GM12878 (cell line): ENCODE results near the gene HNRNPR. TPM values are rescaled to one million over a fixed set of nuclear protein-coding genes. Genes with fewer than 3 reads are reported as not detected.

ENCODE experiments used
- ATAC-seq: fragments of 200-7000 bp; cut with Tn5 transposase; 3 replicates; pipeline ENCODE4 v1.9.1; 2020; ENCODE audit warnings: mild to moderate bottlenecking, moderate library complexity
- BruUV-seq: library from RNA; stranded (reverse); fragments of 400-500 nt; replicated peaks from 2 replicates; lab custom pipeline; 2021; lab: Mats Ljungman, UMichigan
- CTCF ChIA-PET: fragments of 300-600 bp; sonication (Branson Sonifier 250); formaldehyde crosslinking; extraction: SDS; loops from one replicate; lab custom pipeline; 2021; ENCODE audit warnings: inconsistent platforms; lab: Yijun Ruan, JAX
- POLR2A ChIA-PET: fragments of 350-600 bp; formaldehyde crosslinking; extraction: SDS; loops from one replicate; lab custom pipeline; 2021; ENCODE audit warnings: inconsistent platforms; lab: Charles Lee
- RAD21 ChIA-PET: fragments of 300-600 bp; sonication (Branson Sonifier 250); formaldehyde crosslinking; loops from one replicate; lab custom pipeline; 2023; ENCODE audit warnings: antibody characterized with exemption; ENCODE audit not compliant: unreplicated experiment; lab: Charles Lee
- SMC1A ChIA-PET: fragments of 300-600 bp; sonication (Branson Sonifier 250); formaldehyde crosslinking; loops from one replicate; lab custom pipeline; 2023; ENCODE audit not compliant: unreplicated experiment, uncharacterized antibody; lab: Charles Lee
- DNase-seq: peaks from one replicate; pipeline ENCODE4 v3.0.0-alpha.2; 2011; ENCODE audit warnings: low read depth, low spot score
- FAIRE-seq: peaks from 3 replicates; lab custom pipeline; 2011; peaks lifted over from hg19 to GRCh38; lab: Jason Lieb, UNC
- H2AFZ ChIP-seq: 2 replicates; pipeline ENCODE4 v1.6.0; 2011; ENCODE audit warnings: low read depth, low read length, control low read depth; ENCODE audit not compliant: control insufficient read depth
- H3K27ac ChIP-seq: 2 replicates; pipeline ENCODE4 v1.5.1; 2011; ENCODE audit warnings: control low read depth; ENCODE audit not compliant: control insufficient read depth, insufficient read depth
- H3K27me3 ChIP-seq, 2 experiments: replicated peaks in 1 of 2; 2 replicates each; pipeline versions ENCODE4 v1.6.0 to v1.6.1; 2011; ENCODE audit warnings: low read length in 1 of 2; ENCODE audit not compliant: control insufficient read depth in 2 of 2, insufficient read depth in 2 of 2
- H3K36me3 ChIP-seq, 2 experiments: 2 replicates each; pipeline ENCODE4 v1.5.1; 2011; ENCODE audit warnings: low read length in 1 of 2; ENCODE audit not compliant: control insufficient read depth in 2 of 2, insufficient read depth in 2 of 2
- H3K4me1 ChIP-seq: 2 replicates; pipeline ENCODE4 v1.6.1; 2011; ENCODE audit warnings: mild to moderate bottlenecking, low read length, moderate library complexity, mixed read lengths; ENCODE audit not compliant: control insufficient read depth, insufficient read depth
- H3K4me2 ChIP-seq: 2 replicates; pipeline ENCODE4 v1.6.0; 2011; ENCODE audit warnings: control low read depth; ENCODE audit not compliant: control insufficient read depth, insufficient read depth
- H3K4me3 ChIP-seq: fragments of 200-600 bp; sonication (generic); 2 replicates; pipeline ENCODE4 v1.5.1; 2016
- H3K79me2 ChIP-seq: 2 replicates; pipeline ENCODE4 v1.6.0; 2011; ENCODE audit warnings: low read length; ENCODE audit not compliant: control insufficient read depth, insufficient read depth
- H3K9ac ChIP-seq: 2 replicates; pipeline ENCODE4 v1.8.0; 2011; ENCODE audit warnings: low read length, control low read depth, mixed read lengths; ENCODE audit not compliant: control insufficient read depth, insufficient read depth
- H3K9me3 ChIP-seq: replicated peaks from 3 replicates; pipeline ENCODE4 v1.5.1; 2011; ENCODE audit warnings: mild to moderate bottlenecking, low read length; ENCODE audit not compliant: control insufficient read depth, insufficient read depth
- H4K20me1 ChIP-seq: 2 replicates; pipeline ENCODE4 v1.6.0; 2011; ENCODE audit not compliant: control insufficient read depth, insufficient read depth
- ELK1 ChIP-seq: IDR thresholded peaks from 2 replicates; pipeline ENCODE4 v1.6.1; 2012; ENCODE audit warnings: low read depth, low read length, improper control_type of control experiment
- LARP7 ChIP-seq: fragments of 450-650 bp; IDR thresholded peaks from 2 replicates; pipeline ENCODE4 v1.6.1; 2017; ENCODE audit warnings: mild to moderate bottlenecking
- NFXL1 ChIP-seq: fragments of 450-650 bp; IDR thresholded peaks from 2 replicates; pipeline ENCODE4 v1.6.1; 2017; ENCODE audit warnings: antibody characterized with exemption, mild to moderate bottlenecking, borderline replicate concordance
- NFYA ChIP-seq: IDR thresholded peaks from 2 replicates; pipeline ENCODE4 v1.6.1; 2011; ENCODE audit warnings: low read depth, mild to moderate bottlenecking, low read length, improper control_type of control experiment, borderline replicate concordance
- RAD21 ChIP-seq: IDR thresholded peaks from 2 replicates; pipeline ENCODE4 v1.6.1; 2011; ENCODE audit warnings: mild to moderate bottlenecking, low read depth, low read length, moderate library complexity; ENCODE audit not compliant: insufficient read depth
- REST ChIP-seq: IDR thresholded peaks from 2 replicates; pipeline ENCODE4 v1.6.1; 2012; ENCODE audit warnings: mild to moderate bottlenecking, low read depth, low read length
- ZNF207 ChIP-seq: fragments of 450-650 bp; IDR thresholded peaks from 2 replicates; pipeline ENCODE4 v1.6.1; 2014; ENCODE audit warnings: antibody characterized with exemption, mild to moderate bottlenecking, borderline replicate concordance
- WGBS: methylation state at CpG from one replicate; pipeline ENCODE4 v1.1.6; 2016; ENCODE audit warnings: low lambda C conversion rate; ENCODE audit not compliant: insufficient replicate concordance, insufficient coverage; ENCODE audit errors: missing lambda C conversion rate; 5-methylcytosine and 5-hydroxymethylcytosine counted together
- in situ Hi-C: fragments of 300-500 bp; cut with MboI; formaldehyde crosslinking; loops from 9 replicates; pipeline ENCODE4 v1.14.3; 2018; ENCODE audit warnings: mixed read lengths
- intact Hi-C: fragments of 100-400 bp; cut with micrococcal nuclease; formaldehyde crosslinking; loops from one replicate; pipeline ENCODE4 v1.14.2; 2022; ENCODE audit not compliant: unreplicated experiment
- polyA plus RNA-seq, 11 experiments: library from polyadenylated mRNA; depleted of rRNA in 4 of 11; unstranded in 6 of 11; stranded (reverse) in 5 of 11; fragments of >200 nt; fragmentation: Nextera tagmentation in 4 of 11; fragmentation: Illumina TruSeq in 1 of 11; extraction: Ambion mirVana in 4 of 11; extraction: Trizol in 1 of 11; gene quantifications; 1 replicate in 1 of 11; 2 replicates in 10 of 11; pipeline versions ENCODE4 v1.2.1 to v1.2.3, GENCODE V29; 2011 to 2016; ENCODE audit warnings: inconsistent platforms in 2 of 11, missing spikeins in 2 of 11, low read depth in 1 of 11
- total RNA-seq, 4 experiments: library from RNA; depleted of rRNA in 3 of 4; stranded (reverse); fragments of >200 nt in 3 of 4; fragmentation: Illumina TruSeq in 1 of 4; extraction: Trizol in 1 of 4; gene quantifications; 2 replicates each; pipeline versions ENCODE4 v1.2.1 to v1.2.3, GENCODE V29; 2013 to 2021
- TF ChIP-seq, protein P1 (sequence below): fragments of 450-650 bp; IDR thresholded peaks from 2 replicates; pipeline ENCODE4 v1.6.1; 2014; ENCODE audit warnings: mild to moderate bottlenecking
- TF ChIP-seq, protein P2 (sequence below): fragments of 450-650 bp; IDR thresholded peaks from 2 replicates; pipeline ENCODE4 v1.6.1; 2017; ENCODE audit warnings: mild to moderate bottlenecking, low read depth, inconsistent platforms; ENCODE audit not compliant: poor library complexity, severe bottlenecking

The HNRNPR gene
- total and polyA plus RNA-seq, 10 of the 15 experiments (the other 5 are each of a cell fraction or from before 2014, with no cell fraction given), result 80.5 to 280 (median 218) TPM

DNA sequence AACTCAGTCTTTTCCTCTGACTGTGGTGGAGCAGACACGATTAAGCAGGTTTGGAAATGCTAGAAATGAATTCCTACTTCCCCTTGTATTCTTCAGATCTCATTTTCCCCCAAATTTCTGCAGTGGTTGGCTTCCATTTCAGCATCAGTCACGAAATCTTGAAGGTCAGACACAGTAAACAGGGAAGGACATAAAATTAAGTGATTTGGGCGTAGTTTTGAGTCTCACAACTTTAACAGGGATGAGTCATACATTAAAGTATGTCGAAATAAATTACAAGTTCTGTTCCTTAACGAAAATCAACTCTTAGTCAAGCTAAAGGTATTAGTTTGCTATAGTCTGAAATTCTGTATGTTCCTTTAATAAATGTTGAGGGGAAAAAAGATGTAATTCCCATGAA is 61.1 kb downstream of the HNRNPR start:
- TF ChIP-seq LARP7 (no peak), NFYA (no peak), ZNF207 (no peak), ELK1 (no peak), NFXL1 (no peak), RAD21 (no peak), REST (no peak)
- TF ChIP-seq, protein P1, sequence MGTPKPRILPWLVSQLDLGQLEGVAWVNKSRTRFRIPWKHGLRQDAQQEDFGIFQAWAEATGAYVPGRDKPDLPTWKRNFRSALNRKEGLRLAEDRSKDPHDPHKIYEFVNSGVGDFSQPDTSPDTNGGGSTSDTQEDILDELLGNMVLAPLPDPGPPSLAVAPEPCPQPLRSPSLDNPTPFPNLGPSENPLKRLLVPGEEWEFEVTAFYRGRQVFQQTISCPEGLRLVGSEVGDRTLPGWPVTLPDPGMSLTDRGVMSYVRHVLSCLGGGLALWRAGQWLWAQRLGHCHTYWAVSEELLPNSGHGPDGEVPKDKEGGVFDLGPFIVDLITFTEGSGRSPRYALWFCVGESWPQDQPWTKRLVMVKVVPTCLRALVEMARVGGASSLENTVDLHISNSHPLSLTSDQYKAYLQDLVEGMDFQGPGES, result no peak
- TF ChIP-seq, protein P2, sequence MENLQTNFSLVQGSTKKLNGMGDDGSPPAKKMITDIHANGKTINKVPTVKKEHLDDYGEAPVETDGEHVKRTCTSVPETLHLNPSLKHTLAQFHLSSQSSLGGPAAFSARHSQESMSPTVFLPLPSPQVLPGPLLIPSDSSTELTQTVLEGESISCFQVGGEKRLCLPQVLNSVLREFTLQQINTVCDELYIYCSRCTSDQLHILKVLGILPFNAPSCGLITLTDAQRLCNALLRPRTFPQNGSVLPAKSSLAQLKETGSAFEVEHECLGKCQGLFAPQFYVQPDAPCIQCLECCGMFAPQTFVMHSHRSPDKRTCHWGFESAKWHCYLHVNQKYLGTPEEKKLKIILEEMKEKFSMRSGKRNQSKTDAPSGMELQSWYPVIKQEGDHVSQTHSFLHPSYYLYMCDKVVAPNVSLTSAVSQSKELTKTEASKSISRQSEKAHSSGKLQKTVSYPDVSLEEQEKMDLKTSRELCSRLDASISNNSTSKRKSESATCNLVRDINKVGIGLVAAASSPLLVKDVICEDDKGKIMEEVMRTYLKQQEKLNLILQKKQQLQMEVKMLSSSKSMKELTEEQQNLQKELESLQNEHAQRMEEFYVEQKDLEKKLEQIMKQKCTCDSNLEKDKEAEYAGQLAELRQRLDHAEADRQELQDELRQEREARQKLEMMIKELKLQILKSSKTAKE, result no peak
- CTCF ChIA-PET, result interaction anchor here (0.8 to 1.5 kb wide), 2 partner anchors 70 to 121 kb away, joined by 3 to 4 read pairs; no protein-coding TSS in a partner anchor
- peaks cover 0 to 23% of the 10 kb centered on the region in 2 experiments; a peak in 3 of 4 replicates for H3K36me3 ChIP-seq
- no peaks in the 10 kb centered on the region for H3K9me3 ChIP-seq
- POLR2A ChIA-PET, result no interaction called here
- H3K27me3 ChIP-seq, result no peaks in the 10 kb centered on the region
- no peak overlapping the region for H3K9ac ChIP-seq
- FAIRE-seq (no peak), DNase-seq (no peak), ATAC-seq (no peak)
- in situ Hi-C loops (no loop called here), intact Hi-C loops (loop anchor here (5.0 kb wide), 1 partner anchor 181 kb away; no protein-coding TSS in a partner anchor)
- H3K4me1 ChIP-seq, result no peaks in the 10 kb centered on the region
- RAD21 ChIA-PET, result no interaction called here
- no TSS peak for BruUV-seq
- no peak overlapping the region for H3K27ac ChIP-seq
- H3K79me2 ChIP-seq, result no peaks in the 10 kb centered on the region
- H3K4me3 ChIP-seq, result no peak overlapping the region
- H3K4me2 ChIP-seq, result no peak overlapping the region
- H2AFZ ChIP-seq, result no peak overlapping the region
- SMC1A ChIA-PET, result interaction anchor here (0.9 kb wide), 1 partner anchor 18 kb away, joined by 3 read pairs; no protein-coding TSS in a partner anchor
- no peaks in the 10 kb centered on the region for H4K20me1 ChIP-seq
- 78% methylated on average over 5 of the region's 5 CpGs for WGBS
